Uterus (tissue), 4 donors: ENCODE data around the gene NLRP2B. TPM values are rescaled to one million over a fixed set of nuclear protein-coding genes. Genes with fewer than 3 reads are reported as not detected.
"Not testable (repeated sequence)": the region's sequence is repeated elsewhere in the genome, so short reads cannot be mapped to it uniquely, and the experiment has no call there.

Experiments
- DNase-seq, 2 donors: peaks; one replicate each; pipeline ENCODE4 v3.0.0-alpha.2; 2019 to 2020
- H3K27ac ChIP-seq, 2 donors: fragments of 200-600 bp; sonication (generic); 1 replicate in 1 of 2; 2 replicates in 1 of 2; pipeline ENCODE4 v1.5.1; 2016 to 2018
- H3K27me3 ChIP-seq, 2 donors: fragments of 200-600 bp; sonication (generic); one replicate each; pipeline ENCODE4 v1.5.1; 2018 to 2019; ENCODE audit warnings: control low read depth in 1 of 2
- H3K36me3 ChIP-seq, 2 donors: fragments of 200-600 bp; sonication (generic); one replicate each; pipeline ENCODE4 v1.5.1; 2019; ENCODE audit warnings: control low read depth in 1 of 2
- H3K4me1 ChIP-seq, 2 donors: fragments of 200-600 bp; sonication (generic); one replicate each; pipeline ENCODE4 v1.5.1; 2018 to 2019; ENCODE audit warnings: control low read depth in 1 of 2
- H3K4me3 ChIP-seq, 2 donors: fragments of 200-600 bp; sonication (generic); 1 replicate in 1 of 2; 2 replicates in 1 of 2; pipeline ENCODE4 v1.5.1; 2018 to 2019; ENCODE audit warnings: mild to moderate bottlenecking in 1 of 2
- H3K9me3 ChIP-seq, 2 donors: fragments of 200-600 bp; sonication (generic); one replicate each; pipeline ENCODE4 v1.5.1; 2019; ENCODE audit warnings: control low read depth in 1 of 2
- CTCF ChIP-seq, 4 experiments: fragments of 200-600 bp in 2 of 4; fragments of 450-650 bp in 2 of 4; sonication (generic) in 2 of 4; IDR thresholded peaks; one replicate each; pipeline ENCODE4 v1.5.1; 2016 to 2019; ENCODE audit warnings: antibody characterized with exemption in 4 of 4, mild to moderate bottlenecking in 2 of 4, moderate library complexity in 1 of 4
- POLR2A ChIP-seq, 2 donors: fragments of 450-650 bp; IDR thresholded peaks; one replicate each; pipeline ENCODE4 v1.6.1; 2016; ENCODE audit warnings: antibody characterized with exemption in 2 of 2, mild to moderate bottlenecking in 1 of 2, moderate library complexity in 1 of 2
- intact Hi-C: fragments of 100-400 bp; cut with DNase I; formaldehyde crosslinking; loops from one replicate; pipeline ENCODE4 v1.15.1; 2023; ENCODE audit warnings: low total_unique reads
- total RNA-seq, 4 donors: library from RNA; depleted of rRNA in 3 of 4; stranded (reverse); fragments of >200 nt in 3 of 4; gene quantifications; one replicate each; pipeline versions ENCODE4 v1.1.0 to v1.2.4, GENCODE V29; 2014 to 2023
- donor health status: DM: yes; HTN: yes; CAD: no.

The NLRP2B gene
- under 1 TPM in 1 of 4 donors, not detected in 3; 0.21 TPM for total RNA-seq

- no peak for TF ChIP-seq CTCF (IDR thresholded peaks at IDR 0.05)
- TF ChIP-seq POLR2A (IDR thresholded peaks at IDR 0.05) = no peak
- Histone ChIP-seq H3K36me3 (no peaks in the 10 kb centered on the region), H3K27ac (no peak within 1 kb of the TSS), H3K4me1 (no peaks in the 10 kb centered on the region), H3K27me3 (no peaks in the 10 kb centered on the region), H3K4me3 (no peak within 1 kb of the TSS), H3K9me3 (no peaks in the 10 kb centered on the region)
- no peak for DNase-seq
- intact Hi-C loops = no loop called here
Observed at GRCh38 chrX:57680160-57680559, at the start of gene NLRP2B. Gene NLRP2B (minus strand): TSS chrX:57680260.

- H3K9me3 ChIP-seq, H3K36me3 ChIP-seq, DNase-seq, H3K4me3 ChIP-seq, H3K4me1 ChIP-seq, H3K27me3 ChIP-seq, intact Hi-C loops, H3K27ac ChIP-seq: not testable (repeated sequence)
Observed at GRCh38 chrX:57725995-57726394, 45.9 kb upstream of the NLRP2B start.

GRCh38 chrX:57681341-57681740 is 1.3 kb upstream of the NLRP2B start:
- H3K4me3 ChIP-seq = no peak overlapping the region
- TF ChIP-seq POLR2A (IDR thresholded peaks at IDR 0.05) (no peak), CTCF (IDR thresholded peaks at IDR 0.05) (no peak)
- intact Hi-C loops = no loop called here
- no peak for DNase-seq
- no peaks in the 10 kb centered on the region for H3K9me3 ChIP-seq
- H3K27ac ChIP-seq = no peak overlapping the region
- H3K4me1 ChIP-seq = no peaks in the 10 kb centered on the region
- H3K27me3 ChIP-seq = no peaks in the 10 kb centered on the region
- H3K36me3 ChIP-seq = no peaks in the 10 kb centered on the region

GRCh38 chrX:57678686-57679428 is 1.2 kb downstream of the NLRP2B start:
- Histone ChIP-seq H3K4me1 (no peaks in the 10 kb centered on the region), H3K9me3 (no peaks in the 10 kb centered on the region), H3K36me3 (no peaks in the 10 kb centered on the region), H3K27me3 (no peaks in the 10 kb centered on the region), H3K4me3 (no peak overlapping the region), H3K27ac (no peak overlapping the region)
- intact Hi-C loops = no loop called here
- TF ChIP-seq CTCF (IDR thresholded peaks at IDR 0.05) = no peak
- TF ChIP-seq POLR2A (IDR thresholded peaks at IDR 0.05) = no peak
- DNase-seq = no peak

GRCh38 chrX:57677132-57677858 is 2.8 kb downstream of the NLRP2B start:
- intact Hi-C loops = no loop called here
- Histone ChIP-seq H3K4me1 (no peaks in the 10 kb centered on the region), H3K27me3 (no peaks in the 10 kb centered on the region), H3K9me3 (no peaks in the 10 kb centered on the region), H3K4me3 (no peak overlapping the region), H3K36me3 (no peaks in the 10 kb centered on the region), H3K27ac (no peak overlapping the region)
- DNase-seq = no peak
- TF ChIP-seq CTCF (IDR thresholded peaks at IDR 0.05) (no peak), POLR2A (IDR thresholded peaks at IDR 0.05) (no peak)
